Mucosa of descending colon (tissue), 3 donors: Measurements from ENCODE around the gene CLSTN2. TPM values are rescaled to one million over a fixed set of nuclear protein-coding genes. Genes with fewer than 3 reads are reported as not detected.

Experiments used
- ATAC-seq: fragments of 200-7000 bp; cut with Tn5 transposase; one replicate; pipeline ENCODE4 v1.9.1; 2020; ENCODE audit warnings: mild to moderate bottlenecking, moderate library complexity
- DNase-seq, 3 donors: peaks; one replicate each; pipeline ENCODE4 v3.0.0-alpha.2; 2020
- H3K36me3 ChIP-seq: fragments of 200-600 bp; one replicate; pipeline ENCODE4 v1.8.0; 2021; ENCODE audit warnings: low read depth, mild to moderate bottlenecking
- H3K4me1 ChIP-seq: fragments of 200-600 bp; one replicate; pipeline ENCODE4 v1.8.0; 2021; ENCODE audit warnings: low read depth, mild to moderate bottlenecking
- H3K4me3 ChIP-seq: fragments of 200-600 bp; one replicate; pipeline ENCODE4 v1.8.0; 2021; ENCODE audit warnings: mild to moderate bottlenecking
- H3K9me3 ChIP-seq: fragments of 200-600 bp; one replicate; pipeline ENCODE4 v1.8.0; 2021; ENCODE audit warnings: mild to moderate bottlenecking
- CTCF ChIP-seq: fragments of 200-600 bp; IDR thresholded peaks from one replicate; pipeline ENCODE4 v1.8.0; 2022; ENCODE audit warnings: antibody characterized with exemption, mild to moderate bottlenecking
- intact Hi-C, 2 donors: fragments of 100-400 bp; cut with DNase I in 1 of 2; cut with micrococcal nuclease in 1 of 2; formaldehyde crosslinking; loops; one replicate each; pipeline versions ENCODE4 v1.11.0 to v1.11.1; 2022; cut with DNase I, micrococcal nuclease
- total RNA-seq, 3 donors: library from RNA; stranded (reverse); fragmentation: NEBNext Ultra II Directional in 2 of 3; extraction: Animal tissue kit (Norgen Biotek cat#: 25700) in 2 of 3; gene quantifications; one replicate each; pipeline versions ENCODE4 v1.2.1 to v1.2.4, GENCODE V29; 2021 to 2023
- donor health status: DM: no; HTN: no; CAD: no; lungs with moderate emphysema.
- donor health status: DM: no; HTN: no; CAD: no.
- donor health status: DM: no; HTN: yes; CAD: no.

CLSTN2 gene
- total RNA-seq, 3 donors from 2014 or later: 0.90 to 5.3 (median 2.5) TPM

GRCh38 chr3:140089403-140090072 lies 154.6 kb downstream of the CLSTN2 start:
- no peak for DNase-seq
- intact Hi-C loops: no loop called here
- Histone ChIP-seq H3K36me3 (no peaks in the 10 kb centered on the region), H3K9me3 (no peaks in the 10 kb centered on the region), H3K4me1 (no peaks in the 10 kb centered on the region), H3K4me3 (no peak overlapping the region)
- ATAC-seq: no peak
- no peak for TF ChIP-seq CTCF

GRCh38 chr3:140091143-140091542 lies 156.2 kb downstream of the CLSTN2 start:
- no peak for ATAC-seq
- Histone ChIP-seq H3K4me3 (no peak overlapping the region), H3K36me3 (no peaks in the 10 kb centered on the region), H3K9me3 (no peaks in the 10 kb centered on the region), H3K4me1 (no peaks in the 10 kb centered on the region)
- TF ChIP-seq CTCF: no peak
- DNase-seq: no peak
- intact Hi-C loops: no loop called here

GRCh38 chr3:140092848-140093536 lies 158.0 kb downstream of the CLSTN2 start:
- intact Hi-C loops: no loop called here
- TF ChIP-seq CTCF: no peak
- ATAC-seq: peak; percentile 14

GRCh38 chr3:140093742-140094141 lies 158.8 kb downstream of the CLSTN2 start:
- no peak overlapping the region for H3K4me3 ChIP-seq
- peak; percentile 84 for ATAC-seq
- TF ChIP-seq CTCF: no peak
- no peaks in the 10 kb centered on the region for H3K9me3 ChIP-seq
- DNase-seq: peak in 1 of 3 donors; percentile 75
- intact Hi-C loops: no loop called here
- H3K36me3 ChIP-seq: no peaks in the 10 kb centered on the region
- H3K4me1 ChIP-seq: no peaks in the 10 kb centered on the region

More at GRCh38 chr3:140092848-140093536, 158.0 kb downstream of the CLSTN2 start:
- no peaks in the 10 kb centered on the region for H3K9me3 ChIP-seq
- no peaks in the 10 kb centered on the region for H3K36me3 ChIP-seq
- DNase-seq: no peak
- no peaks in the 10 kb centered on the region for H3K4me1 ChIP-seq
- no peak overlapping the region for H3K4me3 ChIP-seq

GRCh38 chr3:140094487-140094886 lies 159.5 kb downstream of the CLSTN2 start:
- TF ChIP-seq CTCF: no peak
- DNase-seq (no peak), ATAC-seq (no peak)
- intact Hi-C loops: no loop called here
- no peak overlapping the region for H3K4me3 ChIP-seq
- H3K4me1 ChIP-seq: no peaks in the 10 kb centered on the region
- no peaks in the 10 kb centered on the region for H3K9me3 ChIP-seq
- H3K36me3 ChIP-seq: no peaks in the 10 kb centered on the region
